ENCODE data around the gene FOXO1. TPM values are rescaled to one million over a fixed set of nuclear protein-coding genes. Genes with fewer than 3 reads are reported as not detected.

The FOXO1 gene
- total RNA-seq, 1 experiment from 2014 or later: 24.3 TPM

DNA sequence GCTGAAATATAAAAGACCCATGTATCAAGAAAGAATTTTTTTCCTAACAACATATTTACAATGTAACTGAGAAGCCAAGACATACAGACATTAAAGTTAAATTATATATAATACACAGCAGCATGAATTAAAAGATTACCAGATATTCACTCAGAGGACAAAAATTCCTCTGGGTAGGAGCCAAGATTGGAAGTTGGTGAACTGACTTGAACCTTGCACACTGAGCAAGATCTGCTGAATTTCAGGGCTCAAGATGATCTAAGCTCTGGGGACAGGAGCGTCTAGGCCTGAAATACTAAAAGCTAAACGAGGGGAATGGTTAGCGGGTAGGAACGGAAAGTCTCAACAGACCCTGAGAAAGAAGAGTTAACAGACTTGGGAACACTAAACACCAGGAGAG, 8.5 kb downstream of the FOXO1 start:
- H3K36me3 ChIP-seq (replicated peaks; ENCODE audit: control insufficient read depth, insufficient read depth, low read length): no peaks in the 10 kb centered on the region
- H3K4me3 ChIP-seq (ENCODE audit: insufficient read depth, low read depth, low read length): no peak overlapping the region
- no peak for DNase-seq
- H3K27me3 ChIP-seq (ENCODE audit: control insufficient read depth, insufficient read depth, low read length): no peaks in the 10 kb centered on the region

DNA sequence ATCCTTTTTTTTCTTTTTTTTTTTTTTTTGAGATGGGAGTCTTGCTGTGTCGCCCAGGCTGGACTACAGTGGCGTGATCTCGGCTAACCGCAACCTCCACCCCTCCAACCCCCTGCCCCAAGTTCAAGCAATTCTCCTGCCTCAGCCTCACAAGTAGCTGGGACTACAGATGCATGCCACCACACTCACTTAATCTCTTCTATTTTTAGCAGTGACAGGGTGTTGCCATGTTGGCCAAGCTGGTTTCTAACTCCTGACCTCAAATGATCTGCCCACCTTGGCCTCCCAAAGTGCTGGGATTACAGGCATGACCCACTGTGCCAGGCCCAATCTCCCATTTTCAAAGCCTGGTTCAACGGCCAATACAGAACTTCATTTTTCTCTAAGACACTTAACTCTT, 9.1 kb downstream of the FOXO1 start:
- H3K27me3 ChIP-seq (ENCODE audit: control insufficient read depth, insufficient read depth, low read length): no peaks in the 10 kb centered on the region
- H3K36me3 ChIP-seq (replicated peaks; ENCODE audit: control insufficient read depth, insufficient read depth, low read length): no peaks in the 10 kb centered on the region
- H3K4me3 ChIP-seq (ENCODE audit: insufficient read depth, low read depth, low read length): no peak overlapping the region
- no peak for DNase-seq

DNA sequence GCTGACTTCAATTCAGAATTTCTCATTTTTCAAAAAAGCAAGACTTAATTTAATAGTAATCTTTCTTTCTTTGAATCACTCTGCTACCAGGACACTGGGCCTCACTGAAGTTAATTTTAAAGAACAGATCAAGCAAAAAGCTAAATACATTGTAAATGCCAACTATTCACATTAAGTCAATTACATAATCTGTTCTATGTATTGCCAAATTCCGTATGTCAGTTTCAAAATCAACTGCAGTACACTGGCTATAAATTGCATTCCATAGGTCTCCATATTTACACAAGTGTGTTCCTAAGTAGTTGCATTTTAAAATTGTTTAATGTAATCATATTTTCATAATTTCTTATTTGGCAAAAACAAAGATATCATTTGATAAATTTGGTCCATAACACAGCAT, 10.1 kb downstream of the FOXO1 start:
- DNase-seq: no peak
- Histone ChIP-seq H3K27me3 (ENCODE audit: control insufficient read depth, insufficient read depth, low read length) (no peaks in the 10 kb centered on the region), H3K4me3 (ENCODE audit: insufficient read depth, low read depth, low read length) (no peak overlapping the region), H3K36me3 (replicated peaks; ENCODE audit: control insufficient read depth, insufficient read depth, low read length) (no peaks in the 10 kb centered on the region)

DNA sequence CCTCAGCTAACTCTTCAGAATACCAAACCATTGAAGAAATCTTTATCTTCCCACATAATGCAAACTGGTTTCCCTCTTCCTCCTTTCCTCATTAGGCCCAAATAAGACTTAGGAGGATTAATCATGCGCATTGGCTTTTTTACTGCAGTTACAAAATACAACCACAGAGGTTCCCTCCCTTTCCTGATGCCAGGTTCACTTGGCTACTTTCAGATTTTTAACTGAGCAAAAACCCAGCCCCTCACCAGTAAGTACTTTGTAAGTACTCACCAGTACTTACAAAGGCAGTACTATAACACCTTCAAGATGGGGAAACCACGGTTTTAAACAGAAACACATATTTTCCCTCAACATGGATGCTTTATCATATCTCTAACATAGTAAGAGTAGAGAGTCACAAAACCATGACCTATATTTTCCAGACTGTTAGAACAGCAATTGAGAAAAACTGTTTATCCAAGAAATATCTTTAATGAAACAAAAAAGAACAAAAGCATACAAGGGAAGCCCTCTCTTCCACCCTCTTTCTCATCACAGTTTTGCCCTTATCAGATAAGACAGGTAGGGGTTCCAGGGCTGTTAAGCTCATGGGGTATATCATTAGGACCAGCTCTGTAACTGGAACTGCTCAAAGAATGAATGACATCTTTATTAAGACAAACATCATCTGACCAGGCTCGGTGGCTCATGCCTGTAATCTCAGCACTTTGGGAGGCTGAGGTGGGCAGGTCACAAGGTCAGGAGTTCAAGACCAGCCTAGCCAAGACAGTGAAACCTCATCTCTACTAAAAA, 12.7 kb downstream of the FOXO1 start:
- no peak for DNase-seq

DNA sequence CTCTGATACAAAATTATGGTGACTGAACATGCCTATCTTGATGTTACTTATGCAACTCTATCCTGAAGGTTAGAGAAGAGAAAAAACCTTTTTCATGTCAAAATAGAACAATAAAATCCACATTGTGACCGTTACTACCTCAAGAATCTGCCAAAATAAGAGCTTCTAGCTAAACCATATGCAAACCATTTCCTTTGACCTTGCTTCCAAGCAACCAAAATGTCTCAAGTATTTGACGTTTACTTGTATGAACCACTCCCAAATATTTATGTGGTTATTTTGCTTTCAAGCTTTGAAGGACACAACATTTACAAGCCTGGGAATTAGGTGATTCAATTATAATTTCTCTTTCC, 13.9 kb downstream of the FOXO1 start:
- no peak for DNase-seq
- no peaks in the 10 kb centered on the region for H3K27me3 ChIP-seq (ENCODE audit: control insufficient read depth, insufficient read depth, low read length)
- H3K4me3 ChIP-seq (ENCODE audit: insufficient read depth, low read depth, low read length): no peak overlapping the region
- no peaks in the 10 kb centered on the region for H3K36me3 ChIP-seq (replicated peaks; ENCODE audit: control insufficient read depth, insufficient read depth, low read length)

More for the DNA sequence above, 12.7 kb downstream of the FOXO1 start:
- Histone ChIP-seq H3K36me3 (replicated peaks; ENCODE audit: control insufficient read depth, insufficient read depth, low read length) (no peaks in the 10 kb centered on the region), H3K27me3 (ENCODE audit: control insufficient read depth, insufficient read depth, low read length) (no peaks in the 10 kb centered on the region), H3K4me3 (ENCODE audit: insufficient read depth, low read depth, low read length) (no peak overlapping the region)

DNA sequence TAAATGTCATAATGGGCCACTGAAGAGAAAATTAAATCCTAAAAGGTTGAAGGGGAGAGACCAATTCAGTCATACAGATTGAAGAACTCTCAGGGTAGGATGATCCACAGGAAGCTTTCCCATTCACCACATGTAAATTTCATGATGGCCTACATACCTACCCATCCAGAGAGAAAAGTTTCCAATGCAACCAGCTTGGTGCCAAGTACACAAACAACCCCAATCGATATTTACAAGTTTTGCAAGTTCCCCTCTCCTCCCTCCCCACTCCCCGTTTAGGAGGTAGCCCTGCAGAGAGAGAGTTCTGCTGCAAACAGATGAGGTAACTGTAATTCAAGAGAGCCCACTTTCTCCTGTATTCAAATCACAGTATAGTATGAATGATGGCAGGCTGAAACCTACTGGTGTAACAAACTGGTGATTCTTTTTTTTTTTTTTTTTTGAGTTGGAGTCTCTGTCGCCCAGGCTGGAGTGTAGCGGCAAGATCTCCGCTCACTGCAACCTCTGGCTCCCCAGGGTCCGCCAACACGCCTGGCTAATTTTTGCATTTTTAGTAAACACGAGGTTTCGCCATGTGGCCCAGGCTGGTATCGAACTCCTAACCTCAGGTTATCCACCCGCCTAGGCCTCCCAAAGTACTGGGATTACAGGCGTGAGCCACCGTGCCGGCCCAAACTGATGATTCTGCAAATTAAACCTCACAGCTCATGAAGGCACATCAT, 14.4 kb downstream of the FOXO1 start:
- no peak overlapping the region for H3K4me3 ChIP-seq (ENCODE audit: insufficient read depth, low read depth, low read length)
- DNase-seq: no peak

DNA sequence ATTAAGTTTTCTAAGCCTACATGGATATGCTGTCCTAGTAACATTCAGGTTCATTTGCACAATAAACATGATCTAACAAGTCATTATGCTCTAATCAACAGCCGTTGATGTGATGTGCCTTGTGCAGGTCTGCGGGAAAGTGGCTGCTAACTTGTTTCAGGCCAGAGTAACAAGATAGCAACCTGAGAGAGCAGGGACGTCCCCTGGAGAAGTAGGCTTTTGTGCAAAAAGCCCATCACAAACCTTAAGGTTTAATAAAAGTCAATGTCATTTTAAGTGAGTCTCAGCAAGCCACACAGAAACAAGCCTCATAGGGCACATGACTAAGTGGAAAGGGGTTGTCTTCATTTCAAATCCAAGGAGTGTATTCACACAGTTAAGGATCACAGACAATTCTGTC, 17.6 kb downstream of the FOXO1 start:
- Histone ChIP-seq H3K27me3 (ENCODE audit: control insufficient read depth, insufficient read depth, low read length) (no peaks in the 10 kb centered on the region), H3K4me3 (ENCODE audit: insufficient read depth, low read depth, low read length) (no peak overlapping the region), H3K36me3 (replicated peaks; ENCODE audit: control insufficient read depth, insufficient read depth, low read length) (no peaks in the 10 kb centered on the region)
- DNase-seq: no peak

More for the DNA sequence above, 14.4 kb downstream of the FOXO1 start:
- H3K27me3 ChIP-seq (ENCODE audit: control insufficient read depth, insufficient read depth, low read length): no peaks in the 10 kb centered on the region
- H3K36me3 ChIP-seq (replicated peaks; ENCODE audit: control insufficient read depth, insufficient read depth, low read length): no peaks in the 10 kb centered on the region

DNA sequence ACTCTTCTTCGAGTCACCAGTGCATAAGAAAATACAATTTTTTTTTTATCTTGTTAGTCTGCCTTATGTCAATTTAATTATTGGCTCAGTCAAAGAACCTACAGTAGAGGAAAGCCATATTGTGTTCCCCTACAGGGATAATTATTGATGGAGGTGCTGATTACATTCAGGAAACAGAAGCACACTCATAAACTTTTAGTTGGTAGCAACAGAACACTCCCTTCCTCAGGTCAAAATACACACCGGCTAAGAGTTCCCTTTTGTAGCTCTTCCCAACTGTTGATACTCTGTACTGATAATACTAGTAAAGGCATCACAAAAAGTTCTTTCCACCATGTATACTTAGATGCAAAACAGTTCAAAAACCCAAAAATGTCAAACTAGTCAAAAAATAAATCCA, 18.4 kb downstream of the FOXO1 start:
- Histone ChIP-seq H3K4me3 (ENCODE audit: insufficient read depth, low read depth, low read length) (no peak overlapping the region), H3K27me3 (ENCODE audit: control insufficient read depth, insufficient read depth, low read length) (no peaks in the 10 kb centered on the region), H3K36me3 (replicated peaks; ENCODE audit: control insufficient read depth, insufficient read depth, low read length) (no peaks in the 10 kb centered on the region)
- DNase-seq: no peak

DNA sequence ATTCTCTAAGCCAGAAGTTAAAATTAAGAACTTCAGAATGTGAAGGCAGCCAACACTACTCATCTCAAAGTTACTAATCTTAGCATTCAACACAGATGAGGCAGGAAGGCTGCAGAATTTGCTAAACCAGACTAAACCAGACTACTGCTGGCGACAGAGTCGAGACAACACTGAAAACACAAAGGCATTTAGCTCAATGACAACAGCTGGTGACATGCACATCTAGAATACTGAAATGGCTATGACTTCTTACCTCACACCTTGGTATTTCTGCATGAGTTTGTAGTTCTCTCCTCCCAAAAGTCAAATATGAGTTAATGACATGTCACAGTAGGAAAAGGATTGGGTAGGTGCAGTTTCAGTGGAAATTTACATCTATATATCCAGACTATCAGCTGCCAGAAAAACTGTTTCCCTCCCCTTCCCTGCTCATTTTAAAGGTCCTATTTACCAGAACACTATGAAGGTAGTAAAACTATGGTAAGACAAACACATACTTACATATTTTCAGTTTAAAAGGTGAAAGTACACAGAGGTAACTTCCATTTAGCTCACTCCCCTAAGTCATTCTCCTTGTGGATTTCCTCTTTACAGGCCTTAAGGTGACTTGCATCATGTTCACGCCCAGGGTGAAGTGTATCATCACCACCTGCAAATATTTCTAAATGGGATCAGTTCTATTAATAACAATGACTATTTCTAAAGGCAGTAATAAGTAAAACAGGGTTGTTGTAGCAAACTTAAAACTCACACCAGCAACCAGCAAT, 21.4 kb downstream of the FOXO1 start:
- H3K36me3 ChIP-seq (replicated peaks; ENCODE audit: control insufficient read depth, insufficient read depth, low read length): no peaks in the 10 kb centered on the region
- H3K27me3 ChIP-seq (ENCODE audit: control insufficient read depth, insufficient read depth, low read length): no peaks in the 10 kb centered on the region
- no peak for DNase-seq
- no peak overlapping the region for H3K4me3 ChIP-seq (ENCODE audit: insufficient read depth, low read depth, low read length)

DNA sequence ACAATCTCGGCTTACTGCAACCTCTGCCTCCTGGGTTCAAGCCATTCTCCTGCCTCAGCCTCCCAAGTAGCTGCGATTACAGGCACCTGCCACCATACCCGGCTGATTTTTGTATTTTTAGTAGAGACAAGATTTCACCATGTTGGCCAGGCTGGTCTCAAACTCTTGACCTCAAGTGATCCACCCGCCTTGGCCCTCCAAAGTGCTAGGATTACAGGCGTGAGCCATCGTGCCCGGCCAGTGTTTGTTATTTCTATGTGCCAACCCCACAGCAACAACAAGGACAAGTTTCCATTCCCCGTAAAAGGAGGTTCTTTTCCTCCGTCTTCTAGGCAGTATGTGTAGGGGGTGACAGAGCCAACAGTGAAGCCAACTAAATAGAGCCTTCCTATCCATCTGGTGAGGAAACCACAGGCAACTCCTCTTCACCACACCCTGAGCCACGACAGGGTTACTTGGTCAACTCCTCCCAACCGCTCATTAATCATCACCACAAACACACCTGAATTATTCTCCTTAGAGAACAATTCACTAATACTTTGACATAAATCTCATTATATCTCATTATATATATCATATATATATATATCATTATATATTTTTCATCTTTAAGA, 25.5 kb downstream of the FOXO1 start:
- no peaks in the 10 kb centered on the region for H3K36me3 ChIP-seq (replicated peaks; ENCODE audit: control insufficient read depth, insufficient read depth, low read length)

DNA sequence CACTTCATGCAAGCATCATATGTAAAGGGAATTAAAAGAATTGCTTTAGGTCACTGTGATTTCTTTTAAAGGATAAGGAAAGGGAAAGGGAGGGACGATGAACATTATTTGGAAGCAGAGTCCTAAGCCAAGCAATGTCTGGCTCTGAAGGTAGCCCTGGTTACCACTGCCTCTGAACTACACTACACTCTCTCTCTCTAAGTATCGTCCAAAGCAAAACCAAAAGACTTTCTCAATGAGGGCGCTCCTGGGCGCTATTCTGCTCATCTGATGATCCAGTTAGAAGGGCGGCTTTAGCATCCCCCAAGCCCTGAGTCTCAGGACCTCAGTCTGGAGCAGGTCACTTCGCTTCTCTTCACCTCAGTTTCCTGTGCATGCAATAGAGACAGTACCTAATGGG, 26.2 kb downstream of the FOXO1 start:
- DNase-seq: no peak
- no peak overlapping the region for H3K4me3 ChIP-seq (ENCODE audit: insufficient read depth, low read depth, low read length)
- H3K27me3 ChIP-seq (ENCODE audit: control insufficient read depth, insufficient read depth, low read length): no peaks in the 10 kb centered on the region
- H3K36me3 ChIP-seq (replicated peaks; ENCODE audit: control insufficient read depth, insufficient read depth, low read length): no peaks in the 10 kb centered on the region

More for the DNA sequence above, 25.5 kb downstream of the FOXO1 start:
- Histone ChIP-seq H3K4me3 (ENCODE audit: insufficient read depth, low read depth, low read length) (no peak overlapping the region), H3K27me3 (ENCODE audit: control insufficient read depth, insufficient read depth, low read length) (no peaks in the 10 kb centered on the region)
- no peak for DNase-seq

DNA sequence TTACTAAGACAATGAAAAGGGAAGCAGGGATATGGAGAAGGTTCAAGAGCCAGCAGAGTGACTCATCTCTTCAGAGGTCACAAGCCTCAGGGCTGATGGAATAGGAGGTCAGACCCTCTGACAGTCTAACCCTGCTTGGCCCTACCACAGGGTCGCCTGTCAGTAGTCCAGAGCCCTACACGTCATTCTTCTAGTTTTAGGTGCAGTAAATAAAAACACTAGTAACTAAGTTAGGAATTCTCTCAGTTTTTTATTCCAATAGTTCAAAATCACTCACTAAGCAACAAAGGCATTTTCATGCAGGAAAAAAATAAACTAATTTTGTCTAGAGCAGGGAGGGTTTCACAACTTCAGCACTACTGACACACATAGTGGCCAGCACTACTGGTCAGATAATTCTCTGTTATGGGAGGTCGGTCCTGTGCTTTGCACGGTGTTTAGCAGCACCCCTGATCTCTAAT, 27.2 kb downstream of the FOXO1 start:
- no peak for DNase-seq
- H3K27me3 ChIP-seq (ENCODE audit: control insufficient read depth, insufficient read depth, low read length): no peaks in the 10 kb centered on the region
- no peak overlapping the region for H3K4me3 ChIP-seq (ENCODE audit: insufficient read depth, low read depth, low read length)
- no peaks in the 10 kb centered on the region for H3K36me3 ChIP-seq (replicated peaks; ENCODE audit: control insufficient read depth, insufficient read depth, low read length)

DNA sequence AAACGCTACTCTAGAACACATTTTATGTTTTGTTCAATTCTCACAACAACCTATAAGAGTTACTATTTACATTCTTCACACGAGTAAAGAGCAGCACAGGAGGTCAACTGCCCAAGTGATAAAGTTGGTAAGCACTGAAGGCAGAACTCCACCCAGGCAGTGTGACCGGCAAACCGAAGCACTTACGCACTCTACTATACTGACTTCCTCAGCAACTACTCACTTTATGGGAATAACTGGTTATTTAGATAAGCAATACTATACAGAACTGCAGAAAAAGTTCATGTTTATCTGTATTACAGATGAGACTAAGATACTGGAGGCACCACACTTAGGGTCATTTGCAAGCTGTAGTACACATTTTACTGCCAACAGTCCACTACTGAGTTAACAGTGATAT, 28.8 kb downstream of the FOXO1 start:
- H3K4me3 ChIP-seq (ENCODE audit: insufficient read depth, low read depth, low read length): no peak overlapping the region
- no peaks in the 10 kb centered on the region for H3K36me3 ChIP-seq (replicated peaks; ENCODE audit: control insufficient read depth, insufficient read depth, low read length)
- no peaks in the 10 kb centered on the region for H3K27me3 ChIP-seq (ENCODE audit: control insufficient read depth, insufficient read depth, low read length)
- DNase-seq: no peak

DNA sequence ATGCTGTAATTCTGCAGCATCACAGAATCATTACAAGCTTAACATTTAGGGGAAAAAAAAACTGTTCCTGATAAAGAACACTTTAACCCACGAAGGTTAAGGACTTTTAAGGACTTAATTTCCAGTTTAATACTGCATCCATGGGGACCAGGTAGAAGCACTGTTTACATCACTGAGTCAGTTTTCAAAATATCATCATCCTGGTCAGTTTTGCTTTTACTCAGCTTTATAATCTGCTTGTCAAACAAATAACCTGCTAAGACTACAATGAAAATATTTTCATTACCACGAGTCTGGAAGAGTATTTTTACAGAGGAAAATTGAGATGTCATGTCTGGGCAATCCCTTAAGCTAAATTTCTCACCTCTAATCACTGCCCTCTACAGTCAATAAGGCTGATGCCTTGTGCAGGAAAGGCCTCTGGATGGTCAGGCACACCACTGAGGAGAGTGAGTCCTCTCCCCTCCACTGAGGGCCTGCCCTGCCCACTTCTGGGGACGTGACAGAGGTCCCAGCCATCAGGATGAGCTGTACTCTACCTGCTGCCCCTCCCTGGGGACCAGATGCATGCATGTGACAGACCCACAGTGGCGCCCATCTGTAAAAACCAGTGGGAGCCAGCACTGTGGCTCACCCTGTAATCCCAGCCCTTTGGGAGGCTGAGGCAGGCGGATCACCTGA, 31.0 kb downstream of the FOXO1 start:
- Histone ChIP-seq H3K36me3 (replicated peaks; ENCODE audit: control insufficient read depth, insufficient read depth, low read length) (no peaks in the 10 kb centered on the region), H3K4me3 (ENCODE audit: insufficient read depth, low read depth, low read length) (no peak overlapping the region), H3K27me3 (ENCODE audit: control insufficient read depth, insufficient read depth, low read length) (no peaks in the 10 kb centered on the region)
- DNase-seq: no peak

Measured in H7 (cell line).